GM12878 (cell line): ENCODE data around the gene CR1.

Experiments used
- EP300 ChIP-seq, 2 experiments: fragments of 150-350 bp in 1 of 2; IDR thresholded peaks; 2 replicates each; pipeline ENCODE4 v1.6.1; 2011 to 2012; ENCODE audit warnings: low read depth in 2 of 2, low read length in 2 of 2, borderline replicate concordance in 1 of 2, improper control_type of control experiment in 1 of 2, inconsistent platforms in 1 of 2; ENCODE audit not compliant: control insufficient read depth in 1 of 2
- FOS ChIP-seq: IDR thresholded peaks from 3 replicates; pipeline ENCODE4 v1.6.1; 2011; ENCODE audit warnings: borderline replicate concordance; ENCODE audit not compliant: insufficient read length; ENCODE audit errors: extremely low read depth
- FOXM1 ChIP-seq: IDR thresholded peaks from 2 replicates; pipeline ENCODE4 v1.6.1; 2012; ENCODE audit warnings: low read depth, mild to moderate bottlenecking, inconsistent platforms, low read length, moderate library complexity
- NR2F1 ChIP-seq: fragments of 450-650 bp; conservative IDR thresholded peaks from 2 replicates; pipeline ENCODE4 v1.6.1; 2017; ENCODE audit warnings: mild to moderate bottlenecking
- POLR2A ChIP-seq: IDR thresholded peaks from 2 replicates; pipeline ENCODE4 v1.6.1; 2011; ENCODE audit warnings: low read depth, mild to moderate bottlenecking, low read length
- POLR2AphosphoS2 ChIP-seq: IDR thresholded peaks from 2 replicates; pipeline ENCODE4 v1.6.1; 2011; ENCODE audit warnings: low read depth, mild to moderate bottlenecking, low read length, improper control_type of control experiment, moderate library complexity
- POLR2AphosphoS5 ChIP-seq: IDR thresholded peaks from 2 replicates; pipeline ENCODE4 v1.6.1; 2011; ENCODE audit warnings: mild to moderate bottlenecking, low read length, inconsistent platforms
- POU2F2 ChIP-seq: IDR thresholded peaks from 3 replicates; pipeline ENCODE4 v1.6.1; 2011; ENCODE audit warnings: low read depth, mild to moderate bottlenecking, low read length, borderline replicate concordance
- RBBP5 ChIP-seq: fragments of 200-600 bp; sonication (generic); conservative IDR thresholded peaks from 2 replicates; pipeline ENCODE4 v1.6.1; 2016
- RCOR1 ChIP-seq: conservative IDR thresholded peaks from 2 replicates; pipeline ENCODE4 v1.6.1; 2012; ENCODE audit warnings: low read depth, low read length, improper control_type of control experiment
- TF ChIP-seq, protein P1 (sequence below), 3 experiments: IDR thresholded peaks in 2 of 3; conservative IDR thresholded peaks in 1 of 3; 2 replicates each; pipeline ENCODE4 v1.5.1; 2011; ENCODE audit warnings: low read depth in 3 of 3, low read length in 3 of 3, mild to moderate bottlenecking in 3 of 3, control low read depth in 2 of 3, moderate library complexity in 2 of 3, inconsistent platforms in 1 of 3, mixed read lengths in 1 of 3; ENCODE audit not compliant: control insufficient read depth in 2 of 3, insufficient read depth in 1 of 3; ENCODE audit errors: extremely low read depth in 1 of 3
- TF ChIP-seq, protein P2 (sequence below): IDR thresholded peaks from 2 replicates; pipeline ENCODE4 v1.6.1; 2012; ENCODE audit warnings: mild to moderate bottlenecking, low read depth, low read length
- TF ChIP-seq, protein P3 (sequence below): IDR thresholded peaks from 2 replicates; pipeline ENCODE4 v1.6.1; 2012; ENCODE audit warnings: low read depth, low read length, improper control_type of control experiment
- TF ChIP-seq, protein P4 (sequence below): IDR thresholded peaks from 2 replicates; pipeline ENCODE4 v1.6.1; 2011; ENCODE audit warnings: low read depth, mild to moderate bottlenecking, low read length, moderate library complexity, borderline replicate concordance; ENCODE audit errors: extremely low read depth

DNA sequence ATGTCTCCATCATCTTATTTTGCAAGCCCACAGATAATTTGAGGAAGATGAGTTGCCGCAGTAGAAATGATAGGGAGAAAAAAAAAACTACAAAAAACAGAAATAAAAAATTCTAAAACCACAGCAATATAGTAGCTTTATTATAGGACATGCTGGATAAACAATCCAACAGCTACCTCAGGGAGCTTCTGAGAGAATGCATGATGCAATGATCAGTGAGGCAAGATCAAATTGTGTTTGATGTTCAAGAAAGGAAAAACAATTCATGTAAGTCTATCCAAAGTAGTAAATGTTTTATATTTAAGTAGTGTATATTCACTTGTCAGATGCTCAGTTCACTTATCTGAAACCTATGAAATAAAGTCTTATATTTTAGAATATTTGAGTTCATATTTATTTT lies 155.6 kb downstream of the CR1 start:
- TF ChIP-seq EP300 (IDR thresholded peaks at IDR 0.05; ENCODE audit: borderline replicate concordance in 1 of 2, control insufficient read depth in 1 of 2, low read depth in 2 of 2, low read length in 2 of 2) (no peak), RCOR1 (no peak), RBBP5 (no peak), POU2F2 (no peak), POLR2A (no peak), FOXM1 (no peak), POLR2AphosphoS5 (no peak), FOS (no peak), POLR2AphosphoS2 (no peak), NR2F1 (no peak)
- TF ChIP-seq, protein P1, sequence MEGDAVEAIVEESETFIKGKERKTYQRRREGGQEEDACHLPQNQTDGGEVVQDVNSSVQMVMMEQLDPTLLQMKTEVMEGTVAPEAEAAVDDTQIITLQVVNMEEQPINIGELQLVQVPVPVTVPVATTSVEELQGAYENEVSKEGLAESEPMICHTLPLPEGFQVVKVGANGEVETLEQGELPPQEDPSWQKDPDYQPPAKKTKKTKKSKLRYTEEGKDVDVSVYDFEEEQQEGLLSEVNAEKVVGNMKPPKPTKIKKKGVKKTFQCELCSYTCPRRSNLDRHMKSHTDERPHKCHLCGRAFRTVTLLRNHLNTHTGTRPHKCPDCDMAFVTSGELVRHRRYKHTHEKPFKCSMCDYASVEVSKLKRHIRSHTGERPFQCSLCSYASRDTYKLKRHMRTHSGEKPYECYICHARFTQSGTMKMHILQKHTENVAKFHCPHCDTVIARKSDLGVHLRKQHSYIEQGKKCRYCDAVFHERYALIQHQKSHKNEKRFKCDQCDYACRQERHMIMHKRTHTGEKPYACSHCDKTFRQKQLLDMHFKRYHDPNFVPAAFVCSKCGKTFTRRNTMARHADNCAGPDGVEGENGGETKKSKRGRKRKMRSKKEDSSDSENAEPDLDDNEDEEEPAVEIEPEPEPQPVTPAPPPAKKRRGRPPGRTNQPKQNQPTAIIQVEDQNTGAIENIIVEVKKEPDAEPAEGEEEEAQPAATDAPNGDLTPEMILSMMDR (IDR thresholded peaks at IDR 0.05 in 2 of 3, conservative IDR thresholded peaks at IDR 0.05 in 1 of 3; ENCODE audit: control insufficient read depth in 2 of 3, extremely low read depth in 1 of 3, insufficient read depth in 1 of 3, low read depth in 3 of 3, low read length in 3 of 3): no peak
- TF ChIP-seq, protein P2, sequence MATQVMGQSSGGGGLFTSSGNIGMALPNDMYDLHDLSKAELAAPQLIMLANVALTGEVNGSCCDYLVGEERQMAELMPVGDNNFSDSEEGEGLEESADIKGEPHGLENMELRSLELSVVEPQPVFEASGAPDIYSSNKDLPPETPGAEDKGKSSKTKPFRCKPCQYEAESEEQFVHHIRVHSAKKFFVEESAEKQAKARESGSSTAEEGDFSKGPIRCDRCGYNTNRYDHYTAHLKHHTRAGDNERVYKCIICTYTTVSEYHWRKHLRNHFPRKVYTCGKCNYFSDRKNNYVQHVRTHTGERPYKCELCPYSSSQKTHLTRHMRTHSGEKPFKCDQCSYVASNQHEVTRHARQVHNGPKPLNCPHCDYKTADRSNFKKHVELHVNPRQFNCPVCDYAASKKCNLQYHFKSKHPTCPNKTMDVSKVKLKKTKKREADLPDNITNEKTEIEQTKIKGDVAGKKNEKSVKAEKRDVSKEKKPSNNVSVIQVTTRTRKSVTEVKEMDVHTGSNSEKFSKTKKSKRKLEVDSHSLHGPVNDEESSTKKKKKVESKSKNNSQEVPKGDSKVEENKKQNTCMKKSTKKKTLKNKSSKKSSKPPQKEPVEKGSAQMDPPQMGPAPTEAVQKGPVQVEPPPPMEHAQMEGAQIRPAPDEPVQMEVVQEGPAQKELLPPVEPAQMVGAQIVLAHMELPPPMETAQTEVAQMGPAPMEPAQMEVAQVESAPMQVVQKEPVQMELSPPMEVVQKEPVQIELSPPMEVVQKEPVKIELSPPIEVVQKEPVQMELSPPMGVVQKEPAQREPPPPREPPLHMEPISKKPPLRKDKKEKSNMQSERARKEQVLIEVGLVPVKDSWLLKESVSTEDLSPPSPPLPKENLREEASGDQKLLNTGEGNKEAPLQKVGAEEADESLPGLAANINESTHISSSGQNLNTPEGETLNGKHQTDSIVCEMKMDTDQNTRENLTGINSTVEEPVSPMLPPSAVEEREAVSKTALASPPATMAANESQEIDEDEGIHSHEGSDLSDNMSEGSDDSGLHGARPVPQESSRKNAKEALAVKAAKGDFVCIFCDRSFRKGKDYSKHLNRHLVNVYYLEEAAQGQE: no peak
- TF ChIP-seq, protein P3, sequence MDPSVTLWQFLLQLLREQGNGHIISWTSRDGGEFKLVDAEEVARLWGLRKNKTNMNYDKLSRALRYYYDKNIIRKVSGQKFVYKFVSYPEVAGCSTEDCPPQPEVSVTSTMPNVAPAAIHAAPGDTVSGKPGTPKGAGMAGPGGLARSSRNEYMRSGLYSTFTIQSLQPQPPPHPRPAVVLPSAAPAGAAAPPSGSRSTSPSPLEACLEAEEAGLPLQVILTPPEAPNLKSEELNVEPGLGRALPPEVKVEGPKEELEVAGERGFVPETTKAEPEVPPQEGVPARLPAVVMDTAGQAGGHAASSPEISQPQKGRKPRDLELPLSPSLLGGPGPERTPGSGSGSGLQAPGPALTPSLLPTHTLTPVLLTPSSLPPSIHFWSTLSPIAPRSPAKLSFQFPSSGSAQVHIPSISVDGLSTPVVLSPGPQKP: no peak
- TF ChIP-seq, protein P4, sequence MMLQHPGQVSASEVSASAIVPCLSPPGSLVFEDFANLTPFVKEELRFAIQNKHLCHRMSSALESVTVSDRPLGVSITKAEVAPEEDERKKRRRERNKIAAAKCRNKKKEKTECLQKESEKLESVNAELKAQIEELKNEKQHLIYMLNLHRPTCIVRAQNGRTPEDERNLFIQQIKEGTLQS: no peak
